Astrocyte (in vitro differentiated cells and primary cell): ENCODE data around the gene GATA6.

Experiments
- CTCF ChIP-seq: IDR thresholded peaks from 2 replicates; pipeline ENCODE4 v1.5.1; 2011; ENCODE audit warnings: low read depth, mild to moderate bottlenecking, inconsistent platforms, low read length, moderate library complexity; ENCODE audit not compliant: insufficient read depth
- EZH2 ChIP-seq: IDR thresholded peaks from 2 replicates; pipeline ENCODE4 v1.6.1; 2012; ENCODE audit warnings: mild to moderate bottlenecking, low read length, inconsistent platforms; ENCODE audit not compliant: insufficient read depth

GRCh38 chr18:22204996-22205395, 35.6 kb downstream of the GATA6 start:
- TF ChIP-seq CTCF = no peak
- no peak for TF ChIP-seq EZH2
